ENCODE data around the gene HACD2.

The HACD2 gene, protein sequence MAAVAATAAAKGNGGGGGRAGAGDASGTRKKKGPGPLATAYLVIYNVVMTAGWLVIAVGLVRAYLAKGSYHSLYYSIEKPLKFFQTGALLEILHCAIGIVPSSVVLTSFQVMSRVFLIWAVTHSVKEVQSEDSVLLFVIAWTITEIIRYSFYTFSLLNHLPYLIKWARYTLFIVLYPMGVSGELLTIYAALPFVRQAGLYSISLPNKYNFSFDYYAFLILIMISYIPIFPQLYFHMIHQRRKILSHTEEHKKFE

DNA sequence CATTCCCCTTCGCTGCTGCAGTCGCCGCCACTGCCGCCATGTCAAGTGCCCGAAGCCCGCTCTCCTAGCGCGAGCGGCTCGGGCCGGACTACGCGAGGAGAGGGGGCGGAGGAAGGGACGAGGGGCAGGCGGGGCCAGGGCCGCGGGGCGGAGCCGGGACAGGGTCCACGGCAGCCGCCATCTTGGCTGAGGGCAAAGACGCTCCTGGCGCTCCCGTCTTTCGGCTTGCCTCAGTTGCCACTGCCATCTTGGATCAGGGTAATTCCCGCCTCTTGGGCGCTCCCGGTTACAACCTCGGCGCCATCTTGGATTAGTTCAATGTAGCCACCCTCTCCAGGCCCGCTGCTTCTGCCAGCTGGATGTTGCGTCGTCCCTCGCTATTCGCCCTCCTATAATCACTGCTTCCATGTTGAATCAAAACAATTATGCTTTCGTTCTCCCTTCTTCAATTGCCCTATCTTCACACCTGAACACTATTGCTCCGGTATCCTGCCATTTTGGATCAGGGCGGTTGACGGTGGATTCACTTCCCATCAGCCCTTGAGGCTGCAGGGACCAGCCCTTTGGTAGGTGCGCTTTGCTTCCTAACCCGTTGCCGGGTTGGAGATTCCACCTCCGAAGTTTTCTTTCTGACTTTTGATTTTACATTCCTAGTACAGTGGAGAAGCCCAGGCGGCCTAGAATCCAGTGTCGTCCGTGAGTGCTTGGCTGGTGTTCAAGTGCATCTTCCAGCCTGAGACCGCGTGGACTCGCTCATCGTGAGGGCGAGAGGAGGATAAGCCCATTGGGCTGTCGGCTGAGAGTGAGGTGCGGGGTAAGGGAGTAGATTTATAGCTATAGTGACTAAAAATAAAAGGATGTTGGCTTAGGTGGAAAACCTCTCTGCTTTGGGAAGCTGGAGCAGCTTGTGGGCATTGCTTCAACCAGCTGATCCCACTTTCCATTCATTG is at the start of gene HACD2:
Gene HACD2 (minus strand): TSS at position 66 of the 950 bp plus-strand sequence. CDS start 26 bp downstream, at position 40.
- H3K4me3 ChIP-seq (ENCODE audit: control insufficient read depth, low read depth, low read length): peak within 1 kb of the TSS; percentile 57
- peak; percentile 86 for DNase-seq (ENCODE audit: low read depth)
- TF ChIP-seq, protein P1, sequence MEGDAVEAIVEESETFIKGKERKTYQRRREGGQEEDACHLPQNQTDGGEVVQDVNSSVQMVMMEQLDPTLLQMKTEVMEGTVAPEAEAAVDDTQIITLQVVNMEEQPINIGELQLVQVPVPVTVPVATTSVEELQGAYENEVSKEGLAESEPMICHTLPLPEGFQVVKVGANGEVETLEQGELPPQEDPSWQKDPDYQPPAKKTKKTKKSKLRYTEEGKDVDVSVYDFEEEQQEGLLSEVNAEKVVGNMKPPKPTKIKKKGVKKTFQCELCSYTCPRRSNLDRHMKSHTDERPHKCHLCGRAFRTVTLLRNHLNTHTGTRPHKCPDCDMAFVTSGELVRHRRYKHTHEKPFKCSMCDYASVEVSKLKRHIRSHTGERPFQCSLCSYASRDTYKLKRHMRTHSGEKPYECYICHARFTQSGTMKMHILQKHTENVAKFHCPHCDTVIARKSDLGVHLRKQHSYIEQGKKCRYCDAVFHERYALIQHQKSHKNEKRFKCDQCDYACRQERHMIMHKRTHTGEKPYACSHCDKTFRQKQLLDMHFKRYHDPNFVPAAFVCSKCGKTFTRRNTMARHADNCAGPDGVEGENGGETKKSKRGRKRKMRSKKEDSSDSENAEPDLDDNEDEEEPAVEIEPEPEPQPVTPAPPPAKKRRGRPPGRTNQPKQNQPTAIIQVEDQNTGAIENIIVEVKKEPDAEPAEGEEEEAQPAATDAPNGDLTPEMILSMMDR (IDR thresholded peaks at IDR 0.05; ENCODE audit: control insufficient read depth, insufficient read depth, low read depth, low read length, missing control alignments): no peak

DNA sequence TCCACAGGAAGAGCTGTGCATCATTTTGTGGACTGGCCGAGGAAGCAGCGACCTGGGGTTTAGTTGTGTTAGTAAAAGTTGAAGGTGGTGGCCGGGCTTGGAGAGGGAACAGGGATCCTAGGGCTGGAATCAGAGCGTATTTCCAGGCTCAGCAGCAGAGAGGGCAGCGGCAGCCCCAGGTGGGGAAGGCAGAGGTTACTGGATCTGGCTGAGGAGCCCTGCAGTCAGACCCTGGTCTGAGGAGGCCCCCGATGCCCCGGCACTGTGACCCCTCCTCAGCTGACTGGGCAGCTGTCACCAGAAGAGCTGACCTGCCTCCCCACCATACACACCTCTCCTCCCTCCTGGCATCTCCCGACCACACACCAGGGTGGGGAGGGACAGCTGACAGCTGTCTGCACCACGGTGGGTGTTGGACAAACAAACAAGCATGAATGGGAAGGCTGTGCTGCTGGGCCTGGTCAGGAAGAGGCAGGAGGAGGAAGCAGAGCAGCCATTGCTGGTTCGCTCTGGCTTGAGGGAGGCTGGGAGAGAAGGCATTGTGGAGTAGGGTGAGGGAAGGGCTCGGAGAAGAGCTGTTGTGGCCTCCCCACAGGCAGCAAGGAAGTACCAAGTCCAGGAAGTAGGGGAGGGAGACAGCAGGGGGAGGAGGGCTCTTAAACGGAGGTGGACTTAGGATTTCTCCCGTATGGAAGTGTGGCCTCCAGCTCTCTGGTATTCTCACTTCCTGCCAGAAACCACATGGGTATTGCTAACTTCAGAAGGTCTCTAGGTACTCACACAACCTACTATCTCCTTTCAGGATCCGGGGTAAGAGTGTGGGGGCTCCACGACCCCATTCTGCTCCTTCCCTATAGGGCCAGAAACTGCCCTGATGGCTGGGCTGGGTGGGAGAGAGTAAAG is 49.5 kb upstream of the HACD2 start:
- no peak overlapping the region for H3K4me3 ChIP-seq (ENCODE audit: control insufficient read depth, low read depth, low read length)
- no peak for DNase-seq (ENCODE audit: low read depth)
- TF ChIP-seq, protein P1 (IDR thresholded peaks at IDR 0.05; ENCODE audit: control insufficient read depth, insufficient read depth, low read depth, low read length, missing control alignments): no peak

DNA sequence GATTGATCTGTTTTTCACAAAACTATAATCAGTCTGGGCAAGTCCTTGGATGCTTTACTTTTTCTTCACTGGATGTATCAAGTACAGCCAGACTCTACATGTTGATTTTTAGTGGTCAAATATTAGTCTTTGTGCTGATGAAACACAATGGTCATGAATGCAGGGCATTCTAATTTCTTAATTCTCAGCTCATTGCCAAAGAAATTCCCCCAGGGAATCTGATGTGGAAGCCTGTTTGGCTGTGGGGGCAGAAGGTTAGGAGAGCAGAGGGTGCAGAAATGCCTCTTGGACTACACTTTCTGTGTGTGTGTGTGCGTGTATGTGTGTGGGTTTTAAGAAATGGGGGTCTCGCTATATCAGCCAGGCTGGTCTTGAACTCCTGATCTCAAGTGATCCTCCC is 48.7 kb upstream of the HACD2 start:
- DNase-seq (ENCODE audit: low read depth): no peak
- H3K4me3 ChIP-seq (ENCODE audit: control insufficient read depth, low read depth, low read length): no peak overlapping the region
- TF ChIP-seq, protein P1 (IDR thresholded peaks at IDR 0.05; ENCODE audit: control insufficient read depth, insufficient read depth, low read depth, low read length, missing control alignments): no peak

DNA sequence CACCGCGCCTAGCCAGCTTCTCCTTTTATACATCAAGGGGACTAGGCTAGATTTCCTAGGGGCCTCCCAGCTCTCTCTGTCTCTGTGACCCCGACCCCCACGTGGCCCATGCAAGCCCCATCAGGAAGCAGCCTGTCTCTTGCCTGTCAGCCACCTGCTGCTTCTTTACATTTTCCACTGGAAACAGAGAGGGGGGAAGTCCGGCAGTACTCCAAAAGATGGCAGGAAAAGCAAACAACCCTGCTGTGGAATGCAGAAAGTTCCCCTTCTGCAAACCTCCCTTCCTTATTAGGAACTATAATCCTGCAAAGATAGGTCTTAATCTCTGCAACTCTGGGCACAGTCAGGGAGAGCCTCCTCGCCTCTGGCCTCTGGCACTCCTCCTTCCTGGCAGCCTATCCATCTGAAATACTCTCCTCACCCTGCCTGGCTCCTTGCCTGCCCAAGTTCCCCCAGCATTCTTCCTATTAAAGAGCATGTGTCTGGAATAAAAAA is 47.4 kb upstream of the HACD2 start:
- DNase-seq (ENCODE audit: low read depth): no peak
- TF ChIP-seq, protein P1 (IDR thresholded peaks at IDR 0.05; ENCODE audit: control insufficient read depth, insufficient read depth, low read depth, low read length, missing control alignments): no peak
- no peak overlapping the region for H3K4me3 ChIP-seq (ENCODE audit: control insufficient read depth, low read depth, low read length)

DNA sequence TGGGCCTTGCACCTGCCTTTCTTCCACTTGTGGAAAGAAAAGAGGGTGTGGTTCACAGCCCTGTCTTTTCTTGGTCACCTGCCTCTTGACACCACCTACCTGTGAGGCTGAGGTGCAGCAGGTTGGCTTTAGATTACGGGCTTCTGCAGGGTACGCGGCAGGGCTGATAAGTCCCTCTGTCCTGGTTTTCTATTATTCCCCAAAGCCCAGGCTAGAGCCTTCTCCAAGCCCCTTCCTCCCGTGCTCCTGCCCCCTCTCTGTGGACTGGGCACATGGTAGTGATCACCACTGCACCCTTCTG is 44.8 kb upstream of the HACD2 start:
- TF ChIP-seq, protein P1 (IDR thresholded peaks at IDR 0.05; ENCODE audit: control insufficient read depth, insufficient read depth, low read depth, low read length, missing control alignments): no peak
- DNase-seq (ENCODE audit: low read depth): no peak
- H3K4me3 ChIP-seq (ENCODE audit: control insufficient read depth, low read depth, low read length): no peak overlapping the region
